Neural progenitor cell (in vitro differentiated cells): Measurements from ENCODE around the gene TBX5. TPM values are rescaled to one million over a fixed set of nuclear protein-coding genes. Genes with fewer than 3 reads are reported as not detected.

ENCODE experiments used
- DNase-seq: peaks from one replicate; pipeline ENCODE4 v3.0.0-alpha.2; 2016; ENCODE audit warnings: low spot score
- H2AFZ ChIP-seq: fragments of 200-600 bp; sonication (generic); replicated peaks from 2 replicates; pipeline ENCODE4 v1.6.1; 2016; ENCODE audit warnings: antibody characterized with exemption
- H3F3A ChIP-seq: fragments of 200-600 bp; sonication (generic); 2 replicates; pipeline ENCODE4 v1.6.1; 2016; ENCODE audit warnings: antibody characterized with exemption, low read depth
- H3K27ac ChIP-seq: fragments of 200-600 bp; sonication (generic); 2 replicates; pipeline ENCODE4 v1.5.1; 2016; ENCODE audit warnings: mild to moderate bottlenecking
- H3K27me3 ChIP-seq: fragments of 200-600 bp; sonication (generic); 2 replicates; pipeline ENCODE4 v1.6.1; 2016; ENCODE audit warnings: mild to moderate bottlenecking, moderate library complexity
- H3K36me3 ChIP-seq: fragments of 200-600 bp; sonication (generic); 2 replicates; pipeline ENCODE4 v1.5.1; 2016
- H3K4me1 ChIP-seq: fragments of 200-600 bp; sonication (generic); 2 replicates; pipeline ENCODE4 v1.6.1; 2016; ENCODE audit warnings: mixed run types
- H3K4me2 ChIP-seq: fragments of 200-600 bp; sonication (generic); 2 replicates; pipeline ENCODE4 v1.6.1; 2016
- H3K4me3 ChIP-seq: fragments of 200-600 bp; sonication (generic); 2 replicates; pipeline ENCODE4 v1.5.1; 2016
- H3K79me2 ChIP-seq: fragments of 200-600 bp; sonication (generic); 2 replicates; pipeline ENCODE4 v1.6.1; 2016; ENCODE audit warnings: low read depth
- H3K9ac ChIP-seq: fragments of 200-600 bp; sonication (generic); 2 replicates; pipeline ENCODE4 v1.6.1; 2016
- H3K9me3 ChIP-seq: fragments of 200-600 bp; sonication (generic); 2 replicates; pipeline ENCODE4 v1.5.1; 2016; ENCODE audit warnings: low read depth
- H4K20me1 ChIP-seq: fragments of 200-600 bp; sonication (generic); 2 replicates; pipeline ENCODE4 v1.6.1; 2016; ENCODE audit warnings: low read depth
- H3K27ac Mint-ChIP-seq: 3 replicates; pipeline ENCODE4 v1.8.0; 2021; ENCODE audit warnings: mixed read lengths
- H3K27me3 Mint-ChIP-seq: 2 replicates; pipeline ENCODE4 v1.8.0; 2022; ENCODE audit warnings: low read depth, mild to moderate bottlenecking, inconsistent platforms, moderate library complexity, mixed read lengths; ENCODE audit not compliant: insufficient read depth
- H3K36me3 Mint-ChIP-seq: 3 replicates; pipeline ENCODE4 v1.8.0; 2021; ENCODE audit warnings: mixed read lengths
- H3K4me1 Mint-ChIP-seq: 3 replicates; pipeline ENCODE4 v1.8.0; 2021; ENCODE audit warnings: mixed read lengths
- H3K4me3 Mint-ChIP-seq: 3 replicates; pipeline ENCODE4 v1.8.0; 2021; ENCODE audit warnings: mild to moderate bottlenecking, moderate library complexity, mixed read lengths
- H3K9me3 Mint-ChIP-seq: 3 replicates; pipeline ENCODE4 v1.8.0; 2020; ENCODE audit warnings: mixed read lengths
- EZH2 ChIP-seq: fragments of 200-600 bp; sonication (generic); IDR thresholded peaks from 2 replicates; pipeline ENCODE4 v1.6.1; 2017; ENCODE audit warnings: antibody characterized with exemption, mild to moderate bottlenecking, moderate library complexity
- EZH2phosphoT487 ChIP-seq: fragments of 200-600 bp; sonication (generic); IDR thresholded peaks from 2 replicates; pipeline ENCODE4 v1.6.1; 2017; ENCODE audit warnings: antibody characterized with exemption
- total RNA-seq: library from RNA; depleted of rRNA; stranded (reverse); fragments of >200 nt; gene quantifications from 2 replicates; pipeline ENCODE4 v1.2.3, GENCODE V29; 2015; ENCODE audit warnings: low replicate concordance
- TF ChIP-seq, protein P1 (sequence below): fragments of 200-600 bp; sonication (generic); IDR thresholded peaks from 2 replicates; pipeline ENCODE4 v1.5.1; 2017; ENCODE audit warnings: antibody characterized with exemption, mild to moderate bottlenecking

The TBX5 gene
- total RNA-seq, 1 donor from 2014 or later, result not detected

DNA sequence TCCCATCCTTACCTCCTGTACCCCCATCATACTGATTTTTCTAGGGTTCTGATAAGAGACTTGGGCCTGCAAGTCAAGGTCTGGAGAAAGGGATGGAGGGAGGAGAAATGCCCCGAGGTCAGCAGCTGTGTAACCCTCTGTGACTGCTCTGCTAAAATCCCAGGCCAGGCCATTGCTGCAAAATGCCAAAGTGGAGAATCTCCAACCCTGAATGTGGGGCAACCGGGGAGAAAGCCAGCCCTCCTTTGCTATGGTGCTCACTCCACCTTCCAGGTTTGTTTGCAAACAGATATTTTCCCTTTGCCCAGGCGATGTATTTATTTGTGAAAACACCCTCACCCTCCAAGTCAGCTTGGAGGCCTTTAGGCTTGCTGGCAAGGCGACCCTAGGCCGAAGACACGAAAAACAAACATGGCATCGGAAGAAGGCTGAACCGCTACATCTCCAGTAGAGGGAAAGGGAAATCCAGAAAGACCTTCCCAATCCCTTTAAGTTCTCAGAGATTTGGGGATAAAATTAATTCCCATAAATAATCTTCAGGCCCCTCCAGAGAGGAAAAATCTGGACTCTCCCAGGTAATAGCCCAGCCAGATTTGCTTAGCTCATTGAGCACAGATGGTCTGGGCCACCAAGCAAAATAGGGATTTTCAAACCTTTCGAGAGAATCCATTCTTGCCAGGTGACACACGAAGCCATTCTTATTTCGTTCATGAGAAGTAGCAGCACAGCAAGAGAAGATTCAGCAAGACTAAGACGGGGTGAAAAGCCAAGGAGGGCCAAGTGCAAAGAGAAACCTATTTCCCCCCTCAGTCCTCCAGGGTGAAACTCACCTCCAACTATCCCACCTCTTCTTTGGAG is 1.3 kb upstream of the TBX5 start:
- peaks cover 14% of the 10 kb centered on the region for H3F3A ChIP-seq
- H3K27me3 ChIP-seq, result peaks cover 100% of the 10 kb centered on the region
- Mint-ChIP-seq H3K27ac (no peak overlapping the region), H3K4me1 (peaks cover 2% of the 10 kb centered on the region), H3K27me3 (peaks cover 98% of the 10 kb centered on the region), H3K9me3 (no peaks in the 10 kb centered on the region), H3K4me3 (no peak overlapping the region), H3K36me3 (no peaks in the 10 kb centered on the region)
- no peak overlapping the region for H3K4me2 ChIP-seq
- H3K79me2 ChIP-seq, result no peaks in the 10 kb centered on the region
- no peak overlapping the region for H2AFZ ChIP-seq
- H3K9me3 ChIP-seq, result no peaks in the 10 kb centered on the region
- H3K4me3 ChIP-seq, result no peak overlapping the region
- H3K36me3 ChIP-seq, result no peaks in the 10 kb centered on the region
- H4K20me1 ChIP-seq, result peaks cover 100% of the 10 kb centered on the region
- peaks cover 7% of the 10 kb centered on the region for H3K4me1 ChIP-seq
- DNase-seq, result no peak
- no peak overlapping the region for H3K27ac ChIP-seq
- no peak for TF ChIP-seq EZH2phosphoT487
- TF ChIP-seq EZH2, result peak; percentile 6
- no peak overlapping the region for H3K9ac ChIP-seq

GRCh38 chr12:114406316-114406983 is 506 bp upstream of the TBX5 start:
- H4K20me1 ChIP-seq, result peaks cover 100% of the 10 kb centered on the region
- H3K9me3 ChIP-seq, result no peaks in the 10 kb centered on the region
- H3K4me3 Mint-ChIP-seq, result no peak overlapping the region
- no peak overlapping the region for H2AFZ ChIP-seq
- H3F3A ChIP-seq, result peaks cover 14% of the 10 kb centered on the region
- H3K79me2 ChIP-seq, result no peaks in the 10 kb centered on the region
- H3K27me3 Mint-ChIP-seq, result peaks cover 98% of the 10 kb centered on the region
- no peaks in the 10 kb centered on the region for H3K36me3 ChIP-seq
- DNase-seq, result peak; percentile 66
- no peak overlapping the region for H3K27ac Mint-ChIP-seq
- TF ChIP-seq, protein P1, sequence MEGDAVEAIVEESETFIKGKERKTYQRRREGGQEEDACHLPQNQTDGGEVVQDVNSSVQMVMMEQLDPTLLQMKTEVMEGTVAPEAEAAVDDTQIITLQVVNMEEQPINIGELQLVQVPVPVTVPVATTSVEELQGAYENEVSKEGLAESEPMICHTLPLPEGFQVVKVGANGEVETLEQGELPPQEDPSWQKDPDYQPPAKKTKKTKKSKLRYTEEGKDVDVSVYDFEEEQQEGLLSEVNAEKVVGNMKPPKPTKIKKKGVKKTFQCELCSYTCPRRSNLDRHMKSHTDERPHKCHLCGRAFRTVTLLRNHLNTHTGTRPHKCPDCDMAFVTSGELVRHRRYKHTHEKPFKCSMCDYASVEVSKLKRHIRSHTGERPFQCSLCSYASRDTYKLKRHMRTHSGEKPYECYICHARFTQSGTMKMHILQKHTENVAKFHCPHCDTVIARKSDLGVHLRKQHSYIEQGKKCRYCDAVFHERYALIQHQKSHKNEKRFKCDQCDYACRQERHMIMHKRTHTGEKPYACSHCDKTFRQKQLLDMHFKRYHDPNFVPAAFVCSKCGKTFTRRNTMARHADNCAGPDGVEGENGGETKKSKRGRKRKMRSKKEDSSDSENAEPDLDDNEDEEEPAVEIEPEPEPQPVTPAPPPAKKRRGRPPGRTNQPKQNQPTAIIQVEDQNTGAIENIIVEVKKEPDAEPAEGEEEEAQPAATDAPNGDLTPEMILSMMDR, result no peak
- TF ChIP-seq EZH2 (no peak), EZH2phosphoT487 (no peak)
- no peak overlapping the region for H3K4me2 ChIP-seq
- H3K4me3 ChIP-seq, result no peak overlapping the region
- no peak overlapping the region for H3K9ac ChIP-seq
- H3K4me1 ChIP-seq, result peaks cover 7% of the 10 kb centered on the region
- no peak overlapping the region for H3K27ac ChIP-seq
- peaks cover 2% of the 10 kb centered on the region for H3K4me1 Mint-ChIP-seq
- H3K36me3 Mint-ChIP-seq, result no peaks in the 10 kb centered on the region
- H3K27me3 ChIP-seq, result peaks cover 100% of the 10 kb centered on the region
- H3K9me3 Mint-ChIP-seq, result no peaks in the 10 kb centered on the region

DNA sequence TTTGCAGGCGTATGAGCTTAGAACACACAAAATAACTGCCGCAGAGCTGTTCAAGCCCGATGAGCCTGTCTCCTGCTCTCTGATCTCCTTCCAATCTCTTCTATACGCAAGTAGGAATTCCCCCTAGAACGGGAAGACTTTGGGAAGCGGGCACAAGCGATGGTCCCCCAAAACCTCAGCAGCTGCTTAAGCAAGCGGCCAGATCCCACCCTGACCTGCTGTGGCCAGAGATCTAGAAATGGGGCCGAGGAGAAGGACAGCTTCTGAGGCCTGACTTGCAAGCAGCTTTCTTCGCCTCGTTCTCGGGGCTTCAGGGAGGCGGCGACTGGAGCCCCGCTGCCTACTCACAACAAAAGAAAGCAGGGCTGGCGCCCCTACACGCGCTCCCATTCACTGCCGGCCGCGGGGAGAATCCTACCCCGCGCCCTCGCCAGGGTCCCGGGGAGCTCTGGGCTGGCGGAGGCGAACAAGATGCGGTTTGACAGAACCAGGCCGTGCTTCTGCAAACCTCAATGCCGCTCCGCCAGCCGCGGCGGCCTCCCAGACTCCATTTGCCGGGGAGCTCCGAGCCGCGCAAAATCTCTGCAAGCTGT is 922 bp downstream of the TBX5 start:
- H3K9me3 Mint-ChIP-seq, result no peaks in the 10 kb centered on the region
- H3K27me3 Mint-ChIP-seq, result peaks cover 98% of the 10 kb centered on the region
- no peak for DNase-seq
- Histone ChIP-seq H3K27ac (no peak overlapping the region), H3K4me1 (peaks cover 9% of the 10 kb centered on the region), H3K27me3 (peaks cover 100% of the 10 kb centered on the region), H3K4me3 (peak overlapping the region; percentile 27), H4K20me1 (peaks cover 100% of the 10 kb centered on the region), H3F3A (peaks cover 18% of the 10 kb centered on the region), H2AFZ (peak overlapping the region; percentile 4), H3K4me2 (peak overlapping the region; percentile 61), H3K36me3 (no peaks in the 10 kb centered on the region), H3K79me2 (no peaks in the 10 kb centered on the region), H3K9ac (no peak overlapping the region), H3K9me3 (no peaks in the 10 kb centered on the region)
- peaks cover 2% of the 10 kb centered on the region for H3K4me1 Mint-ChIP-seq
- H3K27ac Mint-ChIP-seq, result no peak overlapping the region
- H3K4me3 Mint-ChIP-seq, result peak overlapping the region; percentile 41
- TF ChIP-seq, protein P1, result no peak
- no peak for TF ChIP-seq EZH2phosphoT487
- no peak for TF ChIP-seq EZH2
- H3K36me3 Mint-ChIP-seq, result no peaks in the 10 kb centered on the region
